ENCODE data around the gene POLR1A.

The POLR1A gene

GRCh38 chr2:85978883-85979780 is 126.6 kb downstream of the POLR1A start:
- no peak for DNase-seq (ENCODE audit: low spot score)

- no peak for DNase-seq (ENCODE audit: low spot score)
These were observed 129.4 kb downstream of the POLR1A start for GRCh38 chr2:85976106-85976920.

GRCh38 chr2:85975581-85975980 is 130.1 kb downstream of the POLR1A start:
- DNase-seq (ENCODE audit: low spot score) = no peak

- DNase-seq (ENCODE audit: low spot score) = no peak
These were observed 131.3 kb downstream of the POLR1A start for GRCh38 chr2:85974390-85974789.

- no peak for DNase-seq (ENCODE audit: low spot score)
These were observed 133.3 kb downstream of the POLR1A start for GRCh38 chr2:85972355-85972754.

GRCh38 chr2:85971366-85971765 is 134.3 kb downstream of the POLR1A start:
- DNase-seq (ENCODE audit: low spot score) = no peak

All from left forelimb (tissue), 1 donor.